Parathyroid adenoma (tissue), 2 donors: ENCODE results near the gene BAD.

Experiments used
- H2AFZ ChIP-seq: fragments of 300-600 bp; sonication (generic); one replicate; pipeline ENCODE4 v1.7.0; 2017; ENCODE audit warnings: antibody characterized with exemption, mild to moderate bottlenecking
- H3K27ac ChIP-seq: fragments of 300-600 bp; sonication (generic); one replicate; pipeline ENCODE4 v1.7.0; 2017
- H3K27me3 ChIP-seq: fragments of 300-600 bp; sonication (generic); one replicate; pipeline ENCODE4 v1.7.0; 2017; ENCODE audit warnings: low read length; ENCODE audit not compliant: control insufficient read depth, insufficient read depth
- H3K36me3 ChIP-seq: fragments of 300-600 bp; sonication (generic); one replicate; pipeline ENCODE4 v1.7.0; 2017; ENCODE audit warnings: low read length; ENCODE audit not compliant: control insufficient read depth, insufficient read depth
- H3K4me1 ChIP-seq: fragments of 300-600 bp; sonication (generic); one replicate; pipeline ENCODE4 v1.7.0; 2017; ENCODE audit warnings: control low read depth
- H3K4me2 ChIP-seq: fragments of 300-600 bp; sonication (generic); one replicate; pipeline ENCODE4 v1.7.0; 2017; ENCODE audit warnings: low read length
- H3K4me3 ChIP-seq: fragments of 300-600 bp; sonication (generic); one replicate; pipeline ENCODE4 v1.7.0; 2017; ENCODE audit warnings: low read depth, low read length
- H3K79me2 ChIP-seq: fragments of 300-600 bp; sonication (generic); one replicate; pipeline ENCODE4 v1.7.0; 2017; ENCODE audit warnings: control low read depth
- H3K9ac ChIP-seq: fragments of 300-600 bp; sonication (generic); one replicate; pipeline ENCODE4 v1.7.0; 2017; ENCODE audit warnings: mild to moderate bottlenecking
- H3K9me3 ChIP-seq: fragments of 300-600 bp; sonication (generic); one replicate; pipeline ENCODE4 v1.7.0; 2017; ENCODE audit warnings: low read length; ENCODE audit not compliant: control insufficient read depth
- CTCF ChIP-seq: fragments of 300-600 bp; sonication (generic); IDR thresholded peaks from one replicate; pipeline ENCODE4 v1.7.0; 2017; ENCODE audit warnings: antibody characterized with exemption, mild to moderate bottlenecking
- donor health status: primary hyperparathyroidism.

The BAD gene

GRCh38 chr11:64231546-64231945 lies 52.9 kb downstream of the BAD start:
- TF ChIP-seq CTCF, result no peak
- no peak overlapping the region for H2AFZ ChIP-seq
- H3K4me2 ChIP-seq, result no peak overlapping the region
- no peaks in the 10 kb centered on the region for H3K36me3 ChIP-seq
- H3K27me3 ChIP-seq, result no peaks in the 10 kb centered on the region
- no peaks in the 10 kb centered on the region for H3K9me3 ChIP-seq
- H3K9ac ChIP-seq, result no peak overlapping the region
- H3K79me2 ChIP-seq, result no peaks in the 10 kb centered on the region
- H3K4me1 ChIP-seq, result peaks cover 7% of the 10 kb centered on the region
- H3K4me3 ChIP-seq, result no peak overlapping the region
- no peak overlapping the region for H3K27ac ChIP-seq

GRCh38 chr11:64230985-64231365 lies 53.5 kb downstream of the BAD start:
- peak overlapping the region; percentile 76 for H2AFZ ChIP-seq
- TF ChIP-seq CTCF, result no peak
- peak overlapping the region; percentile 77 for H3K4me3 ChIP-seq
- no peaks in the 10 kb centered on the region for H3K9me3 ChIP-seq
- no peaks in the 10 kb centered on the region for H3K36me3 ChIP-seq
- H3K27ac ChIP-seq, result peak overlapping the region; percentile 81
- peak overlapping the region; percentile 46 for H3K9ac ChIP-seq
- peaks cover 7% of the 10 kb centered on the region for H3K4me1 ChIP-seq
- H3K4me2 ChIP-seq, result peak overlapping the region; percentile 89
- no peaks in the 10 kb centered on the region for H3K79me2 ChIP-seq
- H3K27me3 ChIP-seq, result no peaks in the 10 kb centered on the region

- Histone ChIP-seq H3K4me2 (peak within 1 kb of the TSS; percentile 89), H3K79me2 (no peaks in the 10 kb centered on the region), H3K27ac (peak within 1 kb of the TSS; percentile 81), H3K36me3 (no peaks in the 10 kb centered on the region), H2AFZ (peak within 1 kb of the TSS; percentile 76), H3K4me1 (peaks cover 7% of the 10 kb centered on the region), H3K27me3 (no peaks in the 10 kb centered on the region), H3K4me3 (peak within 1 kb of the TSS; percentile 77), H3K9ac (peak within 1 kb of the TSS; percentile 46), H3K9me3 (no peaks in the 10 kb centered on the region)
- TF ChIP-seq CTCF, result no peak
Observed at GRCh38 chr11:64230171-64230984, 54.1 kb downstream of the BAD start, which contains the start of gene DNAJC4. TSS of gene DNAJC4 (plus strand) at chr11:64230548. CDS start at chr11:64230855, 307 bp downstream.

GRCh38 chr11:64229744-64230170 lies 54.7 kb downstream of the BAD start:
- Histone ChIP-seq H3K36me3 (no peaks in the 10 kb centered on the region), H2AFZ (peak overlapping the region; percentile 76), H3K9ac (no peak overlapping the region), H3K4me1 (peaks cover 7% of the 10 kb centered on the region), H3K4me3 (peak overlapping the region; percentile 77), H3K4me2 (peak overlapping the region; percentile 89), H3K79me2 (no peaks in the 10 kb centered on the region), H3K27ac (peak overlapping the region; percentile 81), H3K27me3 (no peaks in the 10 kb centered on the region), H3K9me3 (no peaks in the 10 kb centered on the region)
- no peak for TF ChIP-seq CTCF
